MM.1S (cell line): ENCODE measurements around the gene SLAMF8.

ENCODE experiments used
- DNase-seq: peaks from one replicate; pipeline ENCODE4 v3.0.0-alpha.2; 2015
- H2AFZ ChIP-seq: fragments of 300-600 bp; sonication (generic); 2 replicates; pipeline ENCODE4 v1.6.0; 2016; ENCODE audit warnings: antibody characterized with exemption, low read length
- H3F3A ChIP-seq: fragments of 300-600 bp; sonication (generic); 2 replicates; pipeline ENCODE4 v1.6.1; 2016; ENCODE audit warnings: mild to moderate bottlenecking, antibody characterized with exemption, low read length, moderate library complexity, mixed read lengths; ENCODE audit not compliant: insufficient read depth
- H3K27ac ChIP-seq: fragments of 300-600 bp; sonication (generic); 2 replicates; pipeline ENCODE4 v1.5.1; 2016; ENCODE audit warnings: mild to moderate bottlenecking, low read length
- H3K27me3 ChIP-seq: fragments of 300-600 bp; sonication (generic); replicated peaks from 2 replicates; pipeline ENCODE4 v1.6.0; 2016; ENCODE audit warnings: low read length; ENCODE audit not compliant: insufficient read depth
- H3K36me3 ChIP-seq: fragments of 300-600 bp; sonication (generic); replicated peaks from 2 replicates; pipeline ENCODE4 v1.6.1; 2016; ENCODE audit warnings: mild to moderate bottlenecking, low read length, mixed read lengths; ENCODE audit not compliant: insufficient read depth
- H3K4me1 ChIP-seq: fragments of 300-600 bp; sonication (generic); 2 replicates; pipeline ENCODE4 v1.6.1; 2016; ENCODE audit warnings: low read length, mixed read lengths
- H3K4me2 ChIP-seq: fragments of 300-600 bp; sonication (generic); 2 replicates; pipeline ENCODE4 v1.6.0; 2016; ENCODE audit warnings: low read depth, low read length
- H3K4me3 ChIP-seq: fragments of 300-600 bp; sonication (generic); 2 replicates; pipeline ENCODE4 v1.5.1; 2016; ENCODE audit warnings: low read length, mixed read lengths
- H3K79me2 ChIP-seq: fragments of 300-600 bp; sonication (generic); 2 replicates; pipeline ENCODE4 v1.6.1; 2016; ENCODE audit warnings: mixed run types, low read length, mixed read lengths
- H3K9ac ChIP-seq: fragments of 300-600 bp; sonication (generic); 2 replicates; pipeline ENCODE4 v1.6.1; 2016; ENCODE audit warnings: low read length, mixed read lengths
- H3K9me2 ChIP-seq: fragments of 300-600 bp; sonication (generic); replicated peaks from 2 replicates; pipeline ENCODE4 v1.6.1; 2016; ENCODE audit warnings: mild to moderate bottlenecking, low read length, mixed read lengths; ENCODE audit not compliant: insufficient read depth
- H3K9me3 ChIP-seq: fragments of 300-600 bp; sonication (generic); replicated peaks from 2 replicates; pipeline ENCODE4 v1.6.1; 2016; ENCODE audit warnings: mild to moderate bottlenecking, low read length, mixed read lengths; ENCODE audit not compliant: insufficient read depth
- H4K20me1 ChIP-seq: fragments of 300-600 bp; sonication (generic); 2 replicates; pipeline ENCODE4 v1.6.1; 2016; ENCODE audit warnings: mild to moderate bottlenecking, low read length, moderate library complexity, mixed read lengths; ENCODE audit not compliant: insufficient read depth
- EZH2 ChIP-seq: fragments of 300-600 bp; sonication (generic); optimal IDR thresholded peaks from 2 replicates; pipeline ENCODE3; 2017; ENCODE audit warnings: low read depth, mild to moderate bottlenecking, antibody characterized with exemption, low read length, mixed read lengths
- EZH2phosphoT487 ChIP-seq: fragments of 300-600 bp; sonication (generic); IDR thresholded peaks from 2 replicates; pipeline ENCODE4 v1.6.1; 2018; ENCODE audit warnings: antibody characterized with exemption, low read length
- TF ChIP-seq, protein P1 (sequence below): fragments of 300-600 bp; sonication (generic); IDR thresholded peaks from 2 replicates; pipeline ENCODE4 v1.5.1; 2016; ENCODE audit warnings: antibody characterized with exemption, low read length, mixed read lengths

SLAMF8 gene

GRCh38 chr1:159815926-159816325 lies 10.7 kb upstream of the SLAMF8 start:
- Histone ChIP-seq H3K79me2 (no peaks in the 10 kb centered on the region), H2AFZ (no peak overlapping the region), H3K4me2 (no peak overlapping the region), H3K9me3 (no peaks in the 10 kb centered on the region), H3K9me2 (no peaks in the 10 kb centered on the region), H3K4me1 (peaks cover 8% of the 10 kb centered on the region), H3K4me3 (no peak overlapping the region), H4K20me1 (no peaks in the 10 kb centered on the region), H3F3A (peaks cover 15% of the 10 kb centered on the region), H3K27me3 (no peaks in the 10 kb centered on the region), H3K36me3 (no peaks in the 10 kb centered on the region), H3K9ac (no peak overlapping the region), H3K27ac (no peak overlapping the region)
- TF ChIP-seq, protein P1, sequence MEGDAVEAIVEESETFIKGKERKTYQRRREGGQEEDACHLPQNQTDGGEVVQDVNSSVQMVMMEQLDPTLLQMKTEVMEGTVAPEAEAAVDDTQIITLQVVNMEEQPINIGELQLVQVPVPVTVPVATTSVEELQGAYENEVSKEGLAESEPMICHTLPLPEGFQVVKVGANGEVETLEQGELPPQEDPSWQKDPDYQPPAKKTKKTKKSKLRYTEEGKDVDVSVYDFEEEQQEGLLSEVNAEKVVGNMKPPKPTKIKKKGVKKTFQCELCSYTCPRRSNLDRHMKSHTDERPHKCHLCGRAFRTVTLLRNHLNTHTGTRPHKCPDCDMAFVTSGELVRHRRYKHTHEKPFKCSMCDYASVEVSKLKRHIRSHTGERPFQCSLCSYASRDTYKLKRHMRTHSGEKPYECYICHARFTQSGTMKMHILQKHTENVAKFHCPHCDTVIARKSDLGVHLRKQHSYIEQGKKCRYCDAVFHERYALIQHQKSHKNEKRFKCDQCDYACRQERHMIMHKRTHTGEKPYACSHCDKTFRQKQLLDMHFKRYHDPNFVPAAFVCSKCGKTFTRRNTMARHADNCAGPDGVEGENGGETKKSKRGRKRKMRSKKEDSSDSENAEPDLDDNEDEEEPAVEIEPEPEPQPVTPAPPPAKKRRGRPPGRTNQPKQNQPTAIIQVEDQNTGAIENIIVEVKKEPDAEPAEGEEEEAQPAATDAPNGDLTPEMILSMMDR, result no peak
- no peak for TF ChIP-seq EZH2phosphoT487
- no peak for TF ChIP-seq EZH2
- no peak for DNase-seq

- H3F3A ChIP-seq, result peaks cover 15% of the 10 kb centered on the region
- H3K4me3 ChIP-seq, result peak overlapping the region; percentile 37
- H3K36me3 ChIP-seq, result no peaks in the 10 kb centered on the region
- peaks cover 8% of the 10 kb centered on the region for H3K4me1 ChIP-seq
- no peaks in the 10 kb centered on the region for H3K9me3 ChIP-seq
- TF ChIP-seq EZH2phosphoT487 (no peak), EZH2 (no peak)
- TF ChIP-seq, protein P1, result no peak
- H3K27me3 ChIP-seq, result no peaks in the 10 kb centered on the region
- H4K20me1 ChIP-seq, result no peaks in the 10 kb centered on the region
- H3K9me2 ChIP-seq, result no peaks in the 10 kb centered on the region
- peak; percentile 94 for DNase-seq
- peak overlapping the region; percentile 87 for H3K27ac ChIP-seq
- peak overlapping the region; percentile 8; the same call in 1 of the 2 replicates for H2AFZ ChIP-seq
- no peaks in the 10 kb centered on the region for H3K79me2 ChIP-seq
- peak overlapping the region; percentile 64 for H3K4me2 ChIP-seq
- peak overlapping the region; percentile 71 for H3K9ac ChIP-seq
Observed at GRCh38 chr1:159817276-159818041, 9.2 kb upstream of the SLAMF8 start.

DNA sequence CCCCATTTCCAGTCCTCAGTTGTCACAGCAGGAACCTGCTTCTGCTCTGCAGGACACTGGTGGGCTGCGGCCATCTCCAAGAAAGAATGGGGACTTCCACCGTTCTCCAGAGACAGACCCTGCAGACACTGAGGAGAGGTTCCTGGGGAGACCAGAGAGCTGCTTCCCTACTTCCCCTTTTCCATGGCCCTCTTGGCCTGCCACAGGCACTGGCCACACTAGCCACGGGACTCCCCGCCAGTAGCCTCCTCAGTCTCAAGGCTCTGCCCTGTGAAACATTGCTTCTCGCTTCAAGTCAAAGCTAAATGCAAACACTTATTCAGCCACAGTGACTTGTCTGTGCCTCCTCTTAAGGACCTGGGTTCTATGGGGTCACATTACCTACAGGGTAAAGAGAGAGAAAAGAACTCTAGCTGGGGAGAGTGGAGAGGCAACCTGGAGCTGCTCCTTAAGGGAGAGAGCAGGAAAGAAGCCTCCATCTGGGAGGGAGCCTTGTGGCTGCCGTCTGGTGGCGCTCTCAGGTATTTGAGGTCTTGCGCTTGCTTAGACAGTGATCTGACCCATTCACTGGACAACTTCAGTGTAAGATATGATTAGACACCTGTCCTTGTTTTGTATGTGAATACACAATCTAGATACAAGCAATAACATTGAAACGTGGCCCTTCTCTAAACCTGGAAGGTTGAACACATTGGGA lies 5.4 kb upstream of the SLAMF8 start:
- Histone ChIP-seq H3K4me2 (no peak overlapping the region), H3K9me2 (no peaks in the 10 kb centered on the region), H3K4me3 (no peak overlapping the region), H3K9ac (no peak overlapping the region), H3K4me1 (peaks cover 20% of the 10 kb centered on the region), H3K27me3 (no peaks in the 10 kb centered on the region), H4K20me1 (no peaks in the 10 kb centered on the region), H3F3A (peaks cover 19% of the 10 kb centered on the region), H3K27ac (no peak overlapping the region), H3K36me3 (no peaks in the 10 kb centered on the region), H2AFZ (no peak overlapping the region), H3K79me2 (no peaks in the 10 kb centered on the region), H3K9me3 (no peaks in the 10 kb centered on the region)
- no peak for TF ChIP-seq EZH2phosphoT487
- TF ChIP-seq, protein P1, result no peak
- no peak for TF ChIP-seq EZH2
- DNase-seq, result no peak
